ENCODE data around the gene RBM26. TPM values are rescaled to one million over a fixed set of nuclear protein-coding genes. Genes with fewer than 3 reads are reported as not detected.

Gene RBM26
- total RNA-seq, 1 experiment from 2014 or later, result 32.2 TPM

- in situ Hi-C loops (cut with HindIII; ENCODE audit: low pct_unique_long_range_greater_than_20kb, low sequenced_read_pairs), result no loop called here
- POLR2A ChIA-PET, result no interaction called here
- Histone ChIP-seq H3K27me3 (ENCODE audit: control insufficient read depth, insufficient read depth, low read length) (no peaks in the 10 kb centered on the region), H3K27ac (ENCODE audit: low read length) (no peak overlapping the region), H3K36me3 (ENCODE audit: control insufficient read depth, insufficient read depth, low read length) (peaks cover 2% of the 10 kb centered on the region), H3K4me1 (ENCODE audit: control insufficient read depth, insufficient read depth, low read length) (peaks cover 32% of the 10 kb centered on the region), H3K4me3 (ENCODE audit: low read depth in 2 of 2, low read length in 2 of 2) (no peak overlapping the region), H3K9me3 (ENCODE audit: control insufficient read depth, insufficient read depth, low read depth, low read length) (0 out of 2 replicates have a peak, but pooled peaks cover 6% of the 10 kb centered on the region)
- CTCF ChIA-PET, result no interaction called here
- ATAC-seq (no peak), DNase-seq (ENCODE audit: low read depth, low spot score) (no peak)
- no TSS peak for BruUV-seq (replicated peaks)
- TF ChIP-seq CTCF (IDR thresholded peaks at IDR 0.05) (no peak), SIN3A (IDR thresholded peaks at IDR 0.05; ENCODE audit: borderline replicate concordance, insufficient read depth, low read depth, low read length) (no peak), TCF7L2 (IDR thresholded peaks at IDR 0.05; ENCODE audit: low read depth, low read length) (no peak), POLR2AphosphoS5 (IDR thresholded peaks at IDR 0.05; ENCODE audit: low read depth, low read length) (no peak), REST (IDR thresholded peaks at IDR 0.05; ENCODE audit: insufficient read depth in 1 of 2, low read depth in 2 of 2, low read length in 1 of 2) (no peak)
- intact Hi-C loops (cut with micrococcal nuclease; ENCODE audit: unreplicated experiment), result no loop called here
Observed at GRCh38 chr13:79398127-79398526, 7.9 kb downstream of the RBM26 start.

- ATAC-seq (no peak), DNase-seq (ENCODE audit: low read depth, low spot score) (no peak)
- Histone ChIP-seq H3K9me3 (ENCODE audit: control insufficient read depth, insufficient read depth, low read depth, low read length) (0 out of 2 replicates have a peak, but pooled peaks cover 6% of the 10 kb centered on the region), H3K27me3 (ENCODE audit: control insufficient read depth, insufficient read depth, low read length) (no peaks in the 10 kb centered on the region), H3K27ac (ENCODE audit: low read length) (no peak overlapping the region), H3K4me1 (ENCODE audit: control insufficient read depth, insufficient read depth, low read length) (peaks cover 22% of the 10 kb centered on the region), H3K4me3 (ENCODE audit: low read depth in 2 of 2, low read length in 2 of 2) (no peak overlapping the region), H3K36me3 (ENCODE audit: control insufficient read depth, insufficient read depth, low read length) (peaks cover 2% of the 10 kb centered on the region)
- TSS peak; percentile 9 for BruUV-seq (replicated peaks)
- ChIA-PET CTCF (no interaction called here), POLR2A (no interaction called here)
- intact Hi-C loops (cut with micrococcal nuclease; ENCODE audit: unreplicated experiment), result no loop called here
- TF ChIP-seq TCF7L2 (IDR thresholded peaks at IDR 0.05; ENCODE audit: low read depth, low read length) (no peak), CTCF (IDR thresholded peaks at IDR 0.05) (no peak), SIN3A (IDR thresholded peaks at IDR 0.05; ENCODE audit: borderline replicate concordance, insufficient read depth, low read depth, low read length) (no peak), POLR2AphosphoS5 (IDR thresholded peaks at IDR 0.05; ENCODE audit: low read depth, low read length) (no peak), REST (IDR thresholded peaks at IDR 0.05; ENCODE audit: insufficient read depth in 1 of 2, low read depth in 2 of 2, low read length in 1 of 2) (no peak)
- in situ Hi-C loops (cut with HindIII; ENCODE audit: low pct_unique_long_range_greater_than_20kb, low sequenced_read_pairs), result no loop called here
Observed at GRCh38 chr13:79395881-79396280, 10.2 kb downstream of the RBM26 start.

Measured in Panc1 (cell line).